SK-N-MC (cell line): ENCODE measurements around the gene ZNF593.

Experiments
- DNase-seq: peaks from one replicate; pipeline ENCODE4 v3.0.0-alpha.2; 2011; ENCODE audit warnings: low read depth, low spot score
- H3K27ac ChIP-seq: fragments of 200-600 bp; sonication (generic); 2 replicates; pipeline ENCODE4 v1.5.1; 2016; ENCODE audit warnings: mixed run types
- H3K36me3 ChIP-seq: fragments of 200-600 bp; sonication (generic); 2 replicates; pipeline ENCODE4 v1.6.1; 2017; ENCODE audit warnings: antibody characterized with exemption, low read length, mixed read lengths; ENCODE audit not compliant: insufficient read depth
- H3K4me3 ChIP-seq: fragments of 200-600 bp; sonication (generic); 2 replicates; pipeline ENCODE4 v1.5.1; 2016
- H3K9ac ChIP-seq: fragments of 200-600 bp; sonication (generic); 2 replicates; pipeline ENCODE4 v1.8.0; 2017; ENCODE audit warnings: mixed run types, mixed read lengths; ENCODE audit not compliant: insufficient read length
- H3K9me3 ChIP-seq: fragments of 200-600 bp; sonication (generic); 2 replicates; pipeline ENCODE4 v1.6.1; 2017; ENCODE audit warnings: low read depth, mild to moderate bottlenecking, antibody characterized with exemption, low read length, moderate library complexity, mixed read lengths
- EZH2 ChIP-seq: fragments of 200-600 bp; sonication (generic); IDR thresholded peaks from one replicate; pipeline ENCODE4 v1.6.1; 2017; ENCODE audit warnings: antibody characterized with exemption
- FOXP2 ChIP-seq: optimal IDR thresholded peaks from 2 replicates; pipeline ENCODE3; 2011; ENCODE audit warnings: mild to moderate bottlenecking, moderate library complexity; ENCODE audit not compliant: insufficient read depth; ENCODE audit errors: extremely low read length, control extremely low read depth
- POLR2AphosphoS5 ChIP-seq: IDR thresholded peaks from 2 replicates; pipeline ENCODE4 v1.6.1; 2012; ENCODE audit warnings: mild to moderate bottlenecking, low read depth, low read length, borderline replicate concordance

Gene ZNF593

GRCh38 chr1:26187882-26188281 lies 18.2 kb downstream of the ZNF593 start:
- no peak for DNase-seq
- Histone ChIP-seq H3K9me3 (no peaks in the 10 kb centered on the region), H3K4me3 (no peak overlapping the region), H3K36me3 (no peaks in the 10 kb centered on the region), H3K27ac (no peak overlapping the region), H3K9ac (no peak overlapping the region)
- no peak for TF ChIP-seq FOXP2
- no peak for TF ChIP-seq POLR2AphosphoS5
- TF ChIP-seq EZH2 = no peak

GRCh38 chr1:26188477-26188876 lies 18.8 kb downstream of the ZNF593 start:
- Histone ChIP-seq H3K4me3 (no peak overlapping the region), H3K9ac (no peak overlapping the region), H3K36me3 (no peaks in the 10 kb centered on the region), H3K27ac (no peak overlapping the region), H3K9me3 (no peaks in the 10 kb centered on the region)
- no peak for TF ChIP-seq EZH2
- TF ChIP-seq FOXP2 = no peak
- TF ChIP-seq POLR2AphosphoS5 = no peak
- DNase-seq = no peak

- DNase-seq = no peak
- H3K36me3 ChIP-seq = no peaks in the 10 kb centered on the region
- H3K9me3 ChIP-seq = no peaks in the 10 kb centered on the region
- no peak overlapping the region for H3K9ac ChIP-seq
- no peak overlapping the region for H3K27ac ChIP-seq
- no peak overlapping the region for H3K4me3 ChIP-seq
- TF ChIP-seq POLR2AphosphoS5 (no peak), EZH2 (no peak), FOXP2 (no peak)
These were observed 19.6 kb downstream of the ZNF593 start for GRCh38 chr1:26189331-26189730.

GRCh38 chr1:26189751-26190275 lies 20.1 kb downstream of the ZNF593 start:
- no peak for TF ChIP-seq FOXP2
- no peak for TF ChIP-seq EZH2
- TF ChIP-seq POLR2AphosphoS5 = no peak
- no peak overlapping the region for H3K27ac ChIP-seq
- H3K4me3 ChIP-seq = no peak overlapping the region
- no peaks in the 10 kb centered on the region for H3K9me3 ChIP-seq
- H3K36me3 ChIP-seq = no peaks in the 10 kb centered on the region
- DNase-seq = no peak
- H3K9ac ChIP-seq = no peak overlapping the region

- no peaks in the 10 kb centered on the region for H3K36me3 ChIP-seq
- H3K4me3 ChIP-seq = no peak within 1 kb of the TSS
- DNase-seq = no peak
- TF ChIP-seq FOXP2 = no peak
- no peak for TF ChIP-seq EZH2
- TF ChIP-seq POLR2AphosphoS5 = no peak
- no peak within 1 kb of the TSS for H3K27ac ChIP-seq
- no peaks in the 10 kb centered on the region for H3K9me3 ChIP-seq
- H3K9ac ChIP-seq = no peak within 1 kb of the TSS
These were observed 20.8 kb downstream of the ZNF593 start, which contains the start of gene CATSPER4 for GRCh38 chr1:26190373-26190987. Gene CATSPER4, plus strand, starts transcription at chr1:26190602. Its CDS starts 26 bp downstream, at chr1:26190628.

GRCh38 chr1:26191739-26192138 lies 22.0 kb downstream of the ZNF593 start:
- TF ChIP-seq FOXP2 = no peak
- no peak for TF ChIP-seq POLR2AphosphoS5
- TF ChIP-seq EZH2 = no peak
- H3K9me3 ChIP-seq = no peaks in the 10 kb centered on the region
- no peak overlapping the region for H3K27ac ChIP-seq
- H3K9ac ChIP-seq = no peak overlapping the region
- H3K36me3 ChIP-seq = no peaks in the 10 kb centered on the region
- DNase-seq = no peak
- no peak overlapping the region for H3K4me3 ChIP-seq

GRCh38 chr1:26195805-26196204 lies 26.1 kb downstream of the ZNF593 start:
- no peak overlapping the region for H3K4me3 ChIP-seq
- no peak overlapping the region for H3K27ac ChIP-seq
- H3K36me3 ChIP-seq = no peaks in the 10 kb centered on the region
- no peak for DNase-seq
- H3K9ac ChIP-seq = no peak overlapping the region
- TF ChIP-seq POLR2AphosphoS5 (no peak), FOXP2 (no peak), EZH2 (no peak)
- H3K9me3 ChIP-seq = no peaks in the 10 kb centered on the region

- TF ChIP-seq FOXP2 (no peak), POLR2AphosphoS5 (no peak), EZH2 (no peak)
- Histone ChIP-seq H3K36me3 (no peaks in the 10 kb centered on the region), H3K4me3 (no peak overlapping the region), H3K9me3 (no peaks in the 10 kb centered on the region), H3K9ac (no peak overlapping the region), H3K27ac (no peak overlapping the region)
- no peak for DNase-seq
These were observed 27.6 kb downstream of the ZNF593 start for GRCh38 chr1:26197301-26197700.
